NCI-H748 (cell line): ENCODE data around the gene ACCSL.

Experiments
- DNase-seq: peaks from one replicate; lab custom pipeline; 2025; ENCODE audit not compliant: unreplicated experiment; lab: John Stamatoyannopoulos, UW

ACCSL gene

GRCh38 chr11:44051171-44051570 lies 3.4 kb downstream of the ACCSL start:
- DNase-seq = no peak

- DNase-seq = no peak
These were observed 9.6 kb downstream of the ACCSL start for GRCh38 chr11:44057340-44057739.

GRCh38 chr11:44058275-44058674 lies 10.5 kb downstream of the ACCSL start:
- DNase-seq = no peak

- DNase-seq = no peak
These were observed 17.4 kb downstream of the ACCSL start for GRCh38 chr11:44065161-44065661.

DNA sequence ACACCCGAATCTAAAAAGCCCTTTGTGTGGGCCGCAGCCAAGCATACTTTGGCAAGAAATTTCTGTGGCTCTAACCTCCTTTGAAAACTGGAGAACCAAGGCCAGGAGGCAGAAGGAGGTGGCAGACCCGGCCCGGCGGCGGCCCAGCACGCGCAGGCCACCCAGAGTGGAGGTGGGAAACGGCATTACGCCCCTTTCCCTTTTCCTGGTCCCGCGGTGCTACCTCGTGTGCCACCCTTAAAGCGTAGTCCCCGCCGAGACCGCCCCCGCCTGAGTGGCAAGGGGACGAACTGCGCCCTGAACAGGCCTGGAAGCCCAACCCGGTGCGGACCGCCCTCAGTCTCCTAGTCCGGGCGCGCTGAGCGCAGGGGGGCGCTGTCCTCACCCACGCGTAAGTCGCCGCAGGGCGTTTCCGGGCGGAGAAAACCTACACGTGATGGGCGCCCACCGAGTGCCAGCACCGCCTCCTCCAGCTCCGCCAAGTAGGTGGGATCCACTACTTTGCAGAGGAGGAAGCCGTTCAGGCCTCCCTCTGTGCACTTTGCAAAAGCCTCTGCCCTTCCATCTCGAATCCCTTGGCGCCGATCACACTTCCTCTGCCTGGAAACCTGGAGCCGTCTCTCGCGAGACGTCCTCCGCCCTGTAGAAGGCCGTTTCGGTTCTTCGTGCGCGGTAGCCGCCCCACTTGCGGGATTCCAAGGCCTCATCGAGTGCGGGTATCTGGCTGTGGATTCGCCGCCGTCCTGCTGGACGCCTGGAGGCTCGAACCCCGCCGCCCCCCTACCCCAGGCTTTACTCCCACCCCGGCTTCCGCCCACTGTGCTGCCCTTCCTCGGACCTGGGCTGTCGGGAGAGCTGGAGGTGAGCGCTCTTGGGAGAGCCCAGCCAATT lies 18.3 kb downstream of the ACCSL start, which contains the start of gene ACCS:
Gene ACCS (plus strand): TSS at position 430 of the 891 bp plus-strand sequence. CDS start 1,358 bp downstream, outside the sequence.
- peak; percentile 92 for DNase-seq

GRCh38 chr11:44066732-44067141 lies 19.0 kb downstream of the ACCSL start:
- DNase-seq = no peak

- no peak for DNase-seq
These were observed 19.5 kb downstream of the ACCSL start for GRCh38 chr11:44067266-44067665.

DNA sequence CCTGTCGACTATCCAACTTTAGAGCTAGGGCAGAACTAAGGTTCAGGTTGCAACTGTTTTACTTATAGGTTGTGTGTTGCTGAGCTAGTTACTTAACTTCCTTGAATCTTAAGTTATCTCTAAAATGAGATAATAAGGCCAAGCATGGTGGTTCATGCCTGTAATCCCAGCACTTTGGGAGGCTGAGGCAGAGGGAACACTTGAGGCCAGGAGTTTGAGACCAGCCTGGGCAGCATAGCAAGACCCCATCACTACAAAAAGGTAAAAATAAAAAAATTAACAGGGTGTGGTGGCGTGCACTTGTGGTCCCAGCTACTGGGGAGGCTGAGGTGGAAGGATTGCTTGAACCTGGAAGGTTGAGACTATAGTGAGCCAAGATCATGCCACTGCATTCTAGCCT lies 20.4 kb downstream of the ACCSL start:
- DNase-seq = no peak

GRCh38 chr11:44071157-44071556 lies 23.4 kb downstream of the ACCSL start:
- DNase-seq = no peak

- no peak for DNase-seq
These were observed 25.2 kb downstream of the ACCSL start for GRCh38 chr11:44072757-44073658.

- no peak for DNase-seq
These were observed 31.0 kb downstream of the ACCSL start for GRCh38 chr11:44078794-44079193.

DNA sequence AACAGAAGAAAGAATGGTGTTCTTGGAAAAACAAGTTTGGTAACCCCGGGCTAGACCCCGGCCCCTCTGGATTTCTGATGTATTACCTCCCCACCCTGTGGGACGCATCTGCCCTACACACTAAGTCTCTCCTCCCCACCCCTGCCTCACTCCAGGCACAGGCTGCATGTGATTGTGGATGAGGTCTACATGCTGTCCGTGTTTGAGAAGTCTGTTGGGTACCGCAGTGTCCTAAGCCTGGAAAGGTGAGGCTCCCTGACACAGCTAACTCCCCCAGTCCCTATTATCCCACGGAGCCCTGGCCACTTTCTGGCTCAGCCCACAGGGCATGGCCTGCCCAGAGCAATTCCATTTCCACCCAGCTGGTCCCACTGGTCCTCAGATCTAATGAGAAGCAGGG lies 31.6 kb downstream of the ACCSL start:
- no peak for DNase-seq

DNA sequence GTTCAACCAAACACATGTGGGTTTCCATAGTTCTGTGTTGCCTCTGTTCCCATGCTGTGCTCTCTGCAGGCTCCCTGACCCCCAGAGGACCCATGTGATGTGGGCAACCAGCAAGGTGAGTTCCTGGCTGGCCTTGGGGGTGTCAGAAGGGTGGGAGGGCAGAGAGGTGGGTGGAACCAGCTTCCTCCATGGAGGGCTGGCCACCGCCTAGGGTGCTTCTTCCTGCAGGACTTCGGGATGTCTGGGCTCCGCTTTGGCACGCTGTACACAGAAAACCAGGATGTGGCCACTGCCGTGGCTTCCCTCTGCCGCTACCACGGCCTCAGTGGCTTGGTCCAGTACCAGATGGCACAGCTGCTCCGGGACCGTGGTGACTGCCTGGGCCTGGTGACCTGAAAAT lies 33.2 kb downstream of the ACCSL start:
- no peak for DNase-seq

GRCh38 chr11:44082645-44083044 lies 34.9 kb downstream of the ACCSL start:
- no peak for DNase-seq

GRCh38 chr11:44083433-44083832 lies 35.7 kb downstream of the ACCSL start:
- no peak for DNase-seq

DNA sequence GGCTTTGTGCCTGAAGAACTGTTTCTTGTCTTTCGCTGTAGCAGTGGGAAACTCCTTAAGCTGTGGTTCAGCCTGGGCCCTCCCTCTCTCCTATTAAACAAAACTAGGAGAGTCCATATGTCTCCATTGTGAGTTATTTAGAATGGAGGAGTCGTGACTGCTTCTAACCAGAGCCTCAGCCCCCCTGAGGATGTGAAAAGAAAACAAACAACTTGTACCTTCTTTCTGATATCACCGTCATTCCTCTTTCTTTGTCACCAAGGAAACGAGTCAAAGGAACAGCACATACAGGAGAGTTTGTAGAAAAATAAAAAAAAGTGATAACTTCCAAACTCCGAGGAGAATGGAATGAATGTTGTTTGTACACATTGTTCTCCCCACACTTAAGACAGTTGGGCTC lies 36.1 kb downstream of the ACCSL start:
- no peak for DNase-seq

GRCh38 chr11:44085330-44085729 lies 37.5 kb downstream of the ACCSL start:
- DNase-seq = no peak

DNA sequence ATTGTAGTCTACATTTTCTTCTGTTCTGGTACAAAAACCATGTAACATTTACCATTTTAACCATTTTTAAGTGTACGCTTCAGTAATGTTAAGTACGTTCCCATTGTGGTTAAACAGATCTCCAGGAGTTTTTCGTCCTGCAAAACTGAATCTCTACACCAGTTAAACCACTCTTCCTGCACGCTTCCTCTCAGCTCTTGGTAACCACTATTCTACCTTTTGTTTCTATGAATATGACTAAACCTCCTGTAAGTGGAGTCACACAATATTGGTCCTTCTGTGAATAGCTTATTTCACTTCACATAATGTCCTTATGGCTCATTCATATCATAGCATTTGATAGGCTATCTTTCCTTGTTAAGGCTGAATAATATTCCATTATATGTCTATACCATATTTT lies 40.6 kb downstream of the ACCSL start:
- no peak for DNase-seq

DNA sequence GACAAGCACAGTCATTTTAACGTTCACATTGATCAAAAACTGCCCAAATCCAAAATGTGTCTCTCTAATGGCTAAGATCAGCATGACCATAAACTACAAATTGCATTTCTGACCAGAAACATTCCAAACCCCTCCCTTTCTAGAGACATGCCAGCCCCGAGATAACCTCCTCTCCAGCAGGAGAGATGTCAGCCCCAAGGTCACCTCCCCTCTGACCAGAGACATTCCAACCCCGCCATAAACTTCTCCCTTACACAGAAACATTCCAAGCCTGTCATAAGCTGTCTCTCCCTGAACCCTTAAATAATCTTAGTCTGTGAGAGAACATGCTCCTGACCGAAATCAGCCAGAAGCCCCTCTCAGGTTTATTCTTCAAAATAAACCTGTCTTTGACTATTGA lies 41.1 kb downstream of the ACCSL start:
- DNase-seq = no peak

GRCh38 chr11:44090539-44090938 lies 42.8 kb downstream of the ACCSL start:
- no peak for DNase-seq

GRCh38 chr11:44094260-44094868 lies 46.6 kb downstream of the ACCSL start:
- DNase-seq = peak; percentile 84
